ENCODE measurements around the gene ERG28. TPM values are rescaled to one million over a fixed set of nuclear protein-coding genes. Genes with fewer than 3 reads are reported as not detected.

ERG28 gene
- total RNA-seq, 1 experiment from 2014 or later: 32.5 TPM

DNA sequence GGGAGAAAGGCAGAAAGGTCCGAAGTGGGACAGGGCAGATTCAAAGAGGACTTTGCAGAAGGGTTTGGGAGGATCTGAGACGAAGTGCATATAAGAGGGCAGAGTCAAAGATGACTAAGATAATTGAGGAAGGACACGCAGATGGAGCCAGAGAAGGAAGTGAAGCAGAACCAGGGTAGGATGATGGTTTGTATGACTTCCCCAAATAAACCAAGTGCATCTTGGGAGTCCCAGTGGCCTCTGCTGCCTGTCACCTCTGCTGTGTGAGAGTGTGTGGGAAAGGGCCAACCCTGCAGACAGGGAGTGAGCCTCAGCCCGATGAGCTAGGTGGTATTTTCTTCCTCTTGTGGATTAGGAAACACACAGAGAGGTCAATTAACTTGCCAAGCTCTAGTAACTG is 45.5 kb downstream of the ERG28 start:
- H2AFZ ChIP-seq: no peak overlapping the region
- no peaks in the 10 kb centered on the region for H3F3A ChIP-seq (ENCODE audit: insufficient read depth, low read depth)
- H3K79me2 ChIP-seq (ENCODE audit: low read depth): no peaks in the 10 kb centered on the region
- ChIA-PET POLR2A (ENCODE audit: unreplicated experiment) (no interaction called here), CTCF (no interaction called here)
- H3K4me2 ChIP-seq: no peak overlapping the region
- no TSS peak for BruUV-seq (replicated peaks)
- H3K36me3 ChIP-seq (ENCODE audit: low read depth): no peaks in the 10 kb centered on the region
- H3K4me1 ChIP-seq (replicated peaks; ENCODE audit: insufficient read depth): no peaks in the 10 kb centered on the region
- no peak for DNase-seq
- TF ChIP-seq, protein P1, sequence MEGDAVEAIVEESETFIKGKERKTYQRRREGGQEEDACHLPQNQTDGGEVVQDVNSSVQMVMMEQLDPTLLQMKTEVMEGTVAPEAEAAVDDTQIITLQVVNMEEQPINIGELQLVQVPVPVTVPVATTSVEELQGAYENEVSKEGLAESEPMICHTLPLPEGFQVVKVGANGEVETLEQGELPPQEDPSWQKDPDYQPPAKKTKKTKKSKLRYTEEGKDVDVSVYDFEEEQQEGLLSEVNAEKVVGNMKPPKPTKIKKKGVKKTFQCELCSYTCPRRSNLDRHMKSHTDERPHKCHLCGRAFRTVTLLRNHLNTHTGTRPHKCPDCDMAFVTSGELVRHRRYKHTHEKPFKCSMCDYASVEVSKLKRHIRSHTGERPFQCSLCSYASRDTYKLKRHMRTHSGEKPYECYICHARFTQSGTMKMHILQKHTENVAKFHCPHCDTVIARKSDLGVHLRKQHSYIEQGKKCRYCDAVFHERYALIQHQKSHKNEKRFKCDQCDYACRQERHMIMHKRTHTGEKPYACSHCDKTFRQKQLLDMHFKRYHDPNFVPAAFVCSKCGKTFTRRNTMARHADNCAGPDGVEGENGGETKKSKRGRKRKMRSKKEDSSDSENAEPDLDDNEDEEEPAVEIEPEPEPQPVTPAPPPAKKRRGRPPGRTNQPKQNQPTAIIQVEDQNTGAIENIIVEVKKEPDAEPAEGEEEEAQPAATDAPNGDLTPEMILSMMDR (conservative IDR thresholded peaks at IDR 0.05): no peak
- TF ChIP-seq EZH2 (IDR thresholded peaks at IDR 0.05; ENCODE audit: low read depth): no peak
- H3K9me2 ChIP-seq (ENCODE audit: insufficient read depth): no peaks in the 10 kb centered on the region
- no peak overlapping the region for H3K4me3 ChIP-seq
- no peaks in the 10 kb centered on the region for H3K9me3 ChIP-seq (ENCODE audit: insufficient read depth, low read depth)
- intact Hi-C loops (cut with micrococcal nuclease; ENCODE audit: unreplicated experiment): no loop called here
- H3K27me3 ChIP-seq (ENCODE audit: insufficient read depth, low read depth): no peaks in the 10 kb centered on the region
- H4K20me1 ChIP-seq (ENCODE audit: insufficient read depth): no peaks in the 10 kb centered on the region
- no peak overlapping the region for H3K27ac ChIP-seq

DNA sequence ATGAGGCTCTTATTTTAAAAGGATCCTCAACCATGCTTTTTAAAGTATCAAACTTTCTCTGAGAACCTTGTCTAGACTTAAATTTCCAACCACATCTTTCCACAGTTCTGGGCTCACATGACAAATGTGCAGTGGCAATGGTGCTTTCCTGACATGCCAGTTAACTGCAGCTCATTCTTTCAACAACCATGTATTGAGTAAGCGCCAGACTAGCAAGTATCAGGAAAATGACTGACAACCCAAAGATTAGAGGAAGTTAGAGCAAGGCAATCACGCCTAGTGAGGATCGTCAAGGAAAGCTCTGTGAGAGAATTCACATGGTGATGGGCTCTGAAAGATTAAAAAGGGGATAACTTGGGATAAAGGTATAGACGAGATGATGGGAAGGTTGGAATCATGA is 46.5 kb downstream of the ERG28 start:
- no peak for DNase-seq
- Histone ChIP-seq H3F3A (ENCODE audit: insufficient read depth, low read depth) (no peaks in the 10 kb centered on the region), H3K4me2 (no peak overlapping the region), H3K9me2 (ENCODE audit: insufficient read depth) (no peaks in the 10 kb centered on the region), H3K27ac (no peak overlapping the region), H3K79me2 (ENCODE audit: low read depth) (no peaks in the 10 kb centered on the region), H2AFZ (no peak overlapping the region), H4K20me1 (ENCODE audit: insufficient read depth) (no peaks in the 10 kb centered on the region), H3K4me1 (replicated peaks; ENCODE audit: insufficient read depth) (no peaks in the 10 kb centered on the region), H3K27me3 (ENCODE audit: insufficient read depth, low read depth) (no peaks in the 10 kb centered on the region), H3K36me3 (ENCODE audit: low read depth) (no peaks in the 10 kb centered on the region), H3K9me3 (ENCODE audit: insufficient read depth, low read depth) (no peaks in the 10 kb centered on the region), H3K4me3 (no peak overlapping the region)
- intact Hi-C loops (cut with micrococcal nuclease; ENCODE audit: unreplicated experiment): no loop called here
- ChIA-PET POLR2A (ENCODE audit: unreplicated experiment) (no interaction called here), CTCF (no interaction called here)
- TF ChIP-seq, protein P1 (conservative IDR thresholded peaks at IDR 0.05): no peak
- no peak for TF ChIP-seq EZH2 (IDR thresholded peaks at IDR 0.05; ENCODE audit: low read depth)
- no TSS peak for BruUV-seq (replicated peaks)

DNA sequence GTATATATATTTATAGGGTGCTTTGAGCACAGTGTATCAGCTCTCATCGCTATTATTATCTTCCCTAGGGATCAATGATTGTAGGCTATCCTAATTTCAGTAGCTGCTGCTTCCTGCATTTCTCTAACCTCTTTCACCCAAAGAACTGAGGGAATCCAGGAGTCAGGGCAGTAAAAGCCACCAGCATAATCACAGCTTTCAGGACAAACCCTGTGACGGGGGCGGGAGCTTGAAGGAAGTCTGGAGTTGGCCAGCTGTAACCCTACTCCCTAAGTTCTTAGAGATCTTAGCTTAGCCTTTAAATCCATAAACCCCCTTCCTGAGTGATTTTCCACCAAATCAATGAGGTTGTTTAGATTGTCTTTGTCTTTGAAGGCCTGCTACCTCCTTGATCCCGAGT is 48.5 kb downstream of the ERG28 start:
- H2AFZ ChIP-seq: no peak overlapping the region
- no peaks in the 10 kb centered on the region for H3K27me3 ChIP-seq (ENCODE audit: insufficient read depth, low read depth)
- intact Hi-C loops (cut with micrococcal nuclease; ENCODE audit: unreplicated experiment): no loop called here
- H3F3A ChIP-seq (ENCODE audit: insufficient read depth, low read depth): no peaks in the 10 kb centered on the region
- H3K27ac ChIP-seq: no peak overlapping the region
- H3K9me3 ChIP-seq (ENCODE audit: insufficient read depth, low read depth): peaks cover 6% of the 10 kb centered on the region; the same call in 1 of the 2 replicates
- no peak for TF ChIP-seq EZH2 (IDR thresholded peaks at IDR 0.05; ENCODE audit: low read depth)
- TF ChIP-seq, protein P1 (conservative IDR thresholded peaks at IDR 0.05): no peak
- CTCF ChIA-PET: no interaction called here
- H3K9me2 ChIP-seq (ENCODE audit: insufficient read depth): no peaks in the 10 kb centered on the region
- DNase-seq: no peak
- no peaks in the 10 kb centered on the region for H3K4me1 ChIP-seq (replicated peaks; ENCODE audit: insufficient read depth)
- no peaks in the 10 kb centered on the region for H3K79me2 ChIP-seq (ENCODE audit: low read depth)
- POLR2A ChIA-PET (ENCODE audit: unreplicated experiment): no interaction called here
- no peaks in the 10 kb centered on the region for H4K20me1 ChIP-seq (ENCODE audit: insufficient read depth)
- H3K36me3 ChIP-seq (ENCODE audit: low read depth): no peaks in the 10 kb centered on the region
- BruUV-seq (replicated peaks): no TSS peak
- H3K4me2 ChIP-seq: no peak overlapping the region
- H3K4me3 ChIP-seq: no peak overlapping the region
